HG03095 (cell line): ENCODE data around the gene LARGE1.

Experiments used
- ATAC-seq: cut with Tn5 transposase; IDR thresholded peaks from one replicate; pipeline ENCODE4 v1.9.1; 2021; ENCODE audit warnings: moderate library complexity; ENCODE audit not compliant: unreplicated experiment

Gene LARGE1

DNA sequence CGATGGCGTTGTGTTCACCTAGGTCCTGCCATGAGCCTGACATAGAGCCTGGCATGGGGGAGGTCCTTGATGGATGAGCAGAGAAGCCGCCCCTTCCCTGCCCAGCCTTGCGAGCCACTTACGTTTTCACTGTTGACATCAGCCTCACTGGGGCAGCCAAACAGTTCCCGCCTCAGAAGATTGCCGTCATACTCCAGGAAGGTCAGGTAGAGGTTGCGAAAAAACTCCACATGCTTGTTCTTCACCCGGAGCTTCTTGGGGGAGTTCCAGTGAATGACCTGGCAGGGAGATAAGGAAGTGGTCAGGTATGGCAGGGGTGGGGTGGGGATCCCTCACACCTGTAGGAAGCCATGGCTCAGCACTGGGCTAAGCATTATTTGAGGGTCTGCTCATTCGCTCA is 582.8 kb downstream of the LARGE1 start:
- no peak for ATAC-seq

DNA sequence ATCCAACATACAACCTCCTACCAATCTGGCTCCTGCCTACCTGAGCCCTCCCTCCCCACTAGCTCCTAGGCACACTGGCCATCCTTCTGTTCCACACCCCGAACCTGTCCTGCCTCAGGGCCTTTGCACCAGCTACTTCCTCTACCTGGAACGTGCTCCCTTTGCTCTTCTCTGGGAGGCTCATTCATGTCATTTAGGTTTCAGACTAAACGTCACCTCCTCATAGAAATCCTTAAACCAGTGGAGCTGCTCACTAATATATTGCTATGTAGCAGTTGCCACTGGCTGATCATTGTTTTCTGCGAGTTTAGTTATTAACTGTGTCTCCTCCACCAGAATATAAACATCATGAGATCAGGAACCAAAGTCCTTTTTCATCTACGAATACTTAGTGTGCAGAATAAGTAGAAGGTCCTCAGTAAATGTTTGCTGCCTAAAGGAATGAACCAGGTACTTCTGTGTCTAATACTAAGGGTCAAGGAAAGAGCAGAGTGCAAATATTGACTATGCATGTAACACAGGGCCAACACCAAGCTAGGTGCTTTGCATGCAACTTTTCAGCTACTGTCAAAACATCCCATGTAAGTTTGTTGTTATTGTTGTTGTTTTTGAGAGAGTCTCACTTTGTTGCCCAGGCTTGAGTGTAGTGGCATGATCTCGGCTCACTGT is 584.5 kb downstream of the LARGE1 start:
- ATAC-seq: no peak

GRCh38 chr22:33332538-33332937 is 587.7 kb downstream of the LARGE1 start:
- no peak for ATAC-seq

GRCh38 chr22:33331017-33331416 is 589.3 kb downstream of the LARGE1 start:
- ATAC-seq: no peak

DNA sequence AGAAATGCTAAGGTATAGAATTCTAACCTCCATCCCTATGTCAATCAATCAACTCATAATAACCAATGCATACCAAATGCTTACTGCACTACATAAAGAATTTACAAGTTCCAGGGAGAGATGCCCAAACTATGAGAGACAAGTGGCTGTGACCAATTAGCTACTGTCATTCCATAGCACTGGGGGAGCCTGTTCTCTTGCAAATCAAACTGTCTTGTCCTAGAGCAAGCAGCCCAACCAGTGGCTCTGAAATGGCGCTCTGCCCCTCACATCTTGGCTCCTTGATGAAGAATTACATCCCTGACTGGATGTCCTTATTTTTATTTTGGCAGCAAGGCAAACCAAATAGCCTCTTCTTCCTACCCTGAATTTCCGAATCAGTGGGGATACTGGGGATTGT is 589.7 kb downstream of the LARGE1 start:
- no peak for ATAC-seq

GRCh38 chr22:33329398-33329797 is 590.9 kb downstream of the LARGE1 start:
- ATAC-seq: no peak

GRCh38 chr22:33328789-33329296 is 591.4 kb downstream of the LARGE1 start:
- no peak for ATAC-seq

- no peak for ATAC-seq
Observed at GRCh38 chr22:33327348-33327860, 592.9 kb downstream of the LARGE1 start.

DNA sequence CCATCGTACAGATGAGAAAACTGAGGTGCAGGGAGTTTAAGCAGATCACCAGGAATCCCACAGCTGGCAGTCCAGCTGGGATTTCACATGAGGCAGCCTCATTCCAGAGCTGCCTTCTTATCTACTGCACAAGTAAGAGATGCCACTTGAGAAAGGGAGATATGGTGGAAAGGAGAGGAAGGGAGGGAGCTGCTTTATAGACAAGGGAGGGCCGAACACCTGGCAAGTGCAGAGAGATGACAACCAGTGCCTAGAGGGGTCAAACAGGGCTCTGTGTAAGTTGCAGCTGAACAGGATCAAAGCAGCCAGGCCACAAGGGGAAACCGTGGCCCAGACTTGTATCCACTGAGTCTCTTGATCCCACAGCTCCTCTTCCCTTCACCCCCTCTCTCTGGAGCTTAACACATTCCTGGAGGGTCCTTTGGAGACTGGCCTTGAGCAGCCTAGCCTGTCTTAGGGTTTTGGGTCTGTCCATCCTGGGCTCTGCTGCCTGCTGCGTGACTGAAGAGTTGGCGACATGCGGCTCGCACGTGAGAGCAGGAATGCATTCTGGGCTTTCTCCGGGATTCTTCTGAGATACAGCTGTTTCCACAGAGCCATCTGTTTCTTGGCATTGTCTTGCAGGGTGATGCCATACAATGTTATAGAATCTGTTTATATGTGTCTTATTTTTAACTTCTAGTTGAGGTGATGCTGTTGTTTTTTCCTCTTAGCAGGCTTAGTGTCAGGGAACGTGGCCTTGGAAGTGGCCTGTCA is 593.6 kb downstream of the LARGE1 start:
- no peak for ATAC-seq

- peak; percentile 66 for ATAC-seq
Observed at GRCh38 chr22:33325232-33326004, 594.9 kb downstream of the LARGE1 start.

GRCh38 chr22:33324228-33324627 is 596.0 kb downstream of the LARGE1 start:
- ATAC-seq: no peak

DNA sequence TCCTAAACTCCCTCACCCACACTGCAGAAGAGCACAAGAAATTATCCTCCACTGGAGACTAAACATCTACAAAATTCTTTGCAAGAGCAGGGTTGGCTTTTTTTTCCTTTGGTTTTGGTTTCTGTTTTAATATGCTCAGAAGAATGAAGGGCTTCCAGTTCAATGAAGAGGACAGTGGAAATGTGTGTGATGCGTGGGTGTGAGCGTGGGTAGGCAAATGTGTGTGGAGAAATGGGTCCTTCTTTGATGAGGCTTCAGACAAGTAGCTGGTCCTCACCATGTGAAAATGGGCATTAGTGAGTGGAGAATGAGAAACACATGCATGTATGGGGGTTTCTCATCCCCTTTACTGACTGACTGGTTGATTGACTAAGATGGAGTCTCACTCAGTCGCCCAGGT is 598.8 kb downstream of the LARGE1 start:
- ATAC-seq: no peak

- no peak for ATAC-seq
Observed at GRCh38 chr22:33315954-33316353, 604.3 kb downstream of the LARGE1 start.

GRCh38 chr22:33315117-33315516 is 605.2 kb downstream of the LARGE1 start:
- no peak for ATAC-seq

- no peak for ATAC-seq
Observed at GRCh38 chr22:33314316-33314715, 606.0 kb downstream of the LARGE1 start.

DNA sequence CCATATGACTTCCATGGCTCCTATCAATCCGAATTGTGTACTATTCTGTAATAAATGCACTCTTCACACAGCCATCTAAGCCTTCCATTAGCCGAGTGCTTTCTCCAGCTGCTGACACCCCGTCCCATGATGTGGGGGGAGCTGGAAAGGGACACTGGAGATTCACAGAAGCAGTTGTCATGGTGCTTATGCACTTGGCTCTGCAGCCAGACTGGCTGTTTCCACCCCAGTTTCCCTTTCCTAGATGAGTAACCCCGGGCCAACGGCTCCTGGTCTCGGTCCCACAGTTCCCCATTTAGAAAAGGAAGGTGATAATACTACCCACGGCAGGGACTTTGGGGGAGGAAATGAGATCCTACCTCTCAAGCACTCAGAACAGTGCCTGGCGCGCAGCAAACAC is 617.2 kb downstream of the LARGE1 start:
- ATAC-seq: no peak

- no peak for ATAC-seq
Observed at GRCh38 chr22:33302549-33302948, 617.7 kb downstream of the LARGE1 start.

- ATAC-seq: no peak
Observed at GRCh38 chr22:33302049-33302545, 618.2 kb downstream of the LARGE1 start.

DNA sequence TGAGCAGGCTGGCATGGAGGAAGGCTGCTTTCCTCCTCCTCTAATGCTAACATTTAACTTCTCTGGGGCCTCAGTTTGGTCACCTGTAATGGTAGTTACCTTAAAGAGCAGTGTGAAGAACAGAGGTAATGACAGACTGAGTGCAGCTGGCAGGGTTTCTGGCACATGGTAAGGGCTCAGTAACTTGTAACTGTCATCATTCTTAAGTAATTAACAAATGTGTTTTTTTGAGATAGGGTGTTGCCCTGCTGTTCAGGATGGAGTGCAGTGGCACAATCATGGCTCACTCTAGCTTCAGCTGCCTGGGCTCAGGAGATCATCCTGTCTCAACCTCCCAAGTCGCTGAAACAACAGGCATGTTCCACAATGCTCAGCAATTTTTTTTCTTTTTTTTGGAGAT is 620.1 kb downstream of the LARGE1 start:
- ATAC-seq: no peak

DNA sequence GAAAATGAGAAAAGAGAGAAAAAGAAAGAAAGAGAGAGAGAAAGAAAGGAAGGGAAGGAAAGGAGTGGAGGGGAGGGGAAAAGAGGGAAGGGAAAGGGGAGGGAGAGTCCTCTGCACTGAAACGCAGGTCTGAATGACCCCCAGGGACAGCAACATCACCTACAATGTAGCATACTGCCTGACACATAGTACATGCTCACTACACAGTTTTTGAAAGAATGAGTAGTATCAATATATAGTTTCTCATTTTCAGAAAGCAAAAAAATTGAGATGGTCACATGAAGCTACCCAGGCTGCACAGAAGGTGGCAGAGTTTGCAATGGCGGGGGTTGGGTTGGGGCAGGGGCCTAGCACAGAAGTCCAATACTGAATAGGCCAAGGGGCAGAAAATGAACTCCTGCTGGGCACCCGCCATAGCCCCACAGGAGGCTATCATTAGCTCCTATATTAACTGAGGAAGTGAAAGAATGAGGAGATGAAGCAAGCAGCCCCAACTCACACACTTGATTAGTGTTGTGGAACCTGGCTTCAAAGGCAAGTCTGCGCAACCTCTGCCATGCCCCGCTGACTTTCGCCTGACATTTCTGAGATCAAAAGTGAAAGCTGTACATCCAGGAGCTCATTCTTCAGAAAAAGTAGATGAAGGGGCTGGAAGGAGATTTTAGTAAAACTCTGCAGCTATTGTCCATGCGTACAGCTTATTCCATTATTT is 620.9 kb downstream of the LARGE1 start:
- ATAC-seq: peak; percentile 73

DNA sequence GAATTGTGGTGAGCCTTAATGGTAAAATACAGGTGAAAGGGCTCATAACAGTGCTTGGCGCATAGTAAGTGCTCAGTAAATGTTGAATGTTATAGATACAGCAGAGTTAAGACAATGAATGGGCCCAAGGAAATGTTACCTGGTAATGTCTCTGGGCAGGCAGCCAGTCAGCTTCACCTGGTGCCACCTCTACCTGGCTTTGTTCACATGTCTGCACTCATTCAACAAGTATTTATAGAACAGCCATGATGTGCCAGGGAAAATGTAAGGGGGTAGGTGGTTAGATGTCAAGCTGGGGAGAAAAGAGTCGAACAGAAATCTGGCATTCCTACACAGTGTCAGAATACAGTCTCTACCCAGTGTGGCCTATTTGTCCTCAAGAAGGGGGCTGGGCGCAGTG is 623.3 kb downstream of the LARGE1 start:
- no peak for ATAC-seq
